HG03342 (cell line): Measurements from ENCODE around the gene DUSP1.

Experiments used
- ATAC-seq: cut with Tn5 transposase; IDR thresholded peaks from one replicate; pipeline ENCODE4 v1.9.1; 2021; ENCODE audit warnings: mild to moderate bottlenecking, moderate library complexity; ENCODE audit not compliant: unreplicated experiment

The DUSP1 gene

GRCh38 chr5:172745838-172746237, 25.2 kb downstream of the DUSP1 start:
- ATAC-seq: no peak

- ATAC-seq: no peak
Measured at GRCh38 chr5:172745406-172745805, 25.6 kb downstream of the DUSP1 start.

- ATAC-seq: no peak
Measured at GRCh38 chr5:172744123-172745104, 26.6 kb downstream of the DUSP1 start.

- ATAC-seq: no peak
Measured at GRCh38 chr5:172743112-172743959, 27.7 kb downstream of the DUSP1 start.

GRCh38 chr5:172741206-172741582, 29.8 kb downstream of the DUSP1 start:
- no peak for ATAC-seq

- ATAC-seq: no peak
Measured at GRCh38 chr5:172740428-172741205, 30.4 kb downstream of the DUSP1 start.

- no peak for ATAC-seq
Measured at GRCh38 chr5:172739375-172739774, 31.6 kb downstream of the DUSP1 start.

- no peak for ATAC-seq
Measured at GRCh38 chr5:172736508-172737135, 34.4 kb downstream of the DUSP1 start.

GRCh38 chr5:172735141-172735831, 35.7 kb downstream of the DUSP1 start:
- no peak for ATAC-seq

- no peak for ATAC-seq
Measured at GRCh38 chr5:172733974-172734346, 37.0 kb downstream of the DUSP1 start.

GRCh38 chr5:172733131-172733973, 37.6 kb downstream of the DUSP1 start:
- ATAC-seq: no peak

- no peak for ATAC-seq
Measured at GRCh38 chr5:172732201-172732865, 38.7 kb downstream of the DUSP1 start.

GRCh38 chr5:172731680-172732074, 39.3 kb downstream of the DUSP1 start:
- no peak for ATAC-seq

GRCh38 chr5:172730981-172731679, 39.9 kb downstream of the DUSP1 start:
- ATAC-seq: no peak

GRCh38 chr5:172730222-172730621, 40.8 kb downstream of the DUSP1 start:
- no peak for ATAC-seq

- no peak for ATAC-seq
Measured at GRCh38 chr5:172729588-172729987, 41.4 kb downstream of the DUSP1 start.

- no peak for ATAC-seq
Measured at GRCh38 chr5:172728481-172729241, 42.3 kb downstream of the DUSP1 start.
